Heart right ventricle (tissue), 16 donors: ENCODE measurements around the gene PEX14. TPM values are rescaled to one million over a fixed set of nuclear protein-coding genes. Genes with fewer than 3 reads are reported as not detected.
A peak's percentile ranks its signal among the peaks of the same experiment; 100 is the strongest.

Experiments used
- ATAC-seq, 8 donors: fragments of 200-7000 bp; cut with Tn5 transposase; one replicate each; pipeline ENCODE4 v1.9.1; 2020; ENCODE audit warnings: mild to moderate bottlenecking in 8 of 8, moderate library complexity in 8 of 8, moderate number of reproducible peaks in 1 of 8
- DNase-seq, 2 donors: peaks; one replicate each; pipeline ENCODE4 v3.0.0-alpha.2; 2020
- H3K27ac ChIP-seq, 10 donors: fragments of 200-600 bp; sonication (generic) in 2 of 10; one replicate each; pipeline versions ENCODE4 v1.5.0 to v1.8.0; 2020 to 2022; ENCODE audit warnings: mild to moderate bottlenecking in 3 of 10
- H3K27me3 ChIP-seq, 7 donors: fragments of 200-600 bp; one replicate each; pipeline ENCODE4 v1.8.0; 2021 to 2022; ENCODE audit warnings: mild to moderate bottlenecking in 2 of 7
- H3K36me3 ChIP-seq, 9 donors: fragments of 200-600 bp; sonication (generic) in 1 of 9; one replicate each; pipeline versions ENCODE4 v1.5.0 to v1.8.0; 2020 to 2022; ENCODE audit warnings: mild to moderate bottlenecking in 2 of 9
- H3K4me1 ChIP-seq, 9 donors: fragments of 200-600 bp; sonication (generic) in 1 of 9; one replicate each; pipeline versions ENCODE4 v1.5.0 to v1.8.0; 2020 to 2022; ENCODE audit warnings: mild to moderate bottlenecking in 4 of 9
- H3K4me3 ChIP-seq, 10 donors: fragments of 200-600 bp; sonication (generic) in 2 of 10; one replicate each; pipeline versions ENCODE4 v1.5.0 to v1.8.0; 2020 to 2022; ENCODE audit warnings: mild to moderate bottlenecking in 7 of 10, moderate library complexity in 2 of 10
- H3K9me3 ChIP-seq, 11 donors: fragments of 200-600 bp in 10 of 11; sonication (generic) in 2 of 11; one replicate each; pipeline versions ENCODE4 v1.5.0 to v1.8.0; 2013 to 2022; ENCODE audit warnings: mild to moderate bottlenecking in 2 of 11, control low read depth in 1 of 11, moderate library complexity in 1 of 11
- WGBS, 2 donors: extraction: QIAGEN DNeasy Blood & Tissue Kit; methylation state at CpG; one replicate each; pipeline ENCODE4 v1.1.7; 2013; ENCODE audit warnings: inconsistent platforms in 1 of 2; 5-methylcytosine and 5-hydroxymethylcytosine counted together
- intact Hi-C, 10 donors: fragments of 100-400 bp; cut with DNase I; formaldehyde crosslinking; loops; one replicate each; pipeline versions ENCODE4 v1.11.1 to v1.14.2; 2022
- polyA plus RNA-seq, 2 donors: library from polyadenylated mRNA; stranded (reverse); fragments of 200-250 nt; gene quantifications; one replicate each; pipeline ENCODE4 v1.2.3, GENCODE V29; 2013
- total RNA-seq, 10 donors: library from RNA; stranded (reverse); fragmentation: NEBNext Ultra II Directional in 3 of 10; extraction: Animal tissue kit (Norgen Biotek cat#: 25700) in 3 of 10; gene quantifications; one replicate each; pipeline versions ENCODE4 v1.2.1 to v1.2.4, GENCODE V29; 2021 to 2023
- TF ChIP-seq, protein P1 (sequence below), 9 donors: fragments of 200-600 bp; sonication (generic) in 2 of 9; IDR thresholded peaks; one replicate each; pipeline versions ENCODE4 v1.5.0 to v1.8.0; 2021 to 2022; ENCODE audit warnings: antibody characterized with exemption in 9 of 9, mild to moderate bottlenecking in 5 of 9, moderate library complexity in 1 of 9
- donor health status: Arrhythmogenic right ventricular cardiomyopathy.
- donor health status: ischemic (EF 13 %, LVEDD 7.1; RV severe dilation, severe dysfunction).
- donor health status: healthy with polysubstance abuse.
- donor health status: DM: no; HTN: yes; CAD: no.
- donor health status: DM: no; HTN: no; CAD: no.
- donor health status: ischemic (EF 25% LVEDD 6.9; RV normal size, moderate dysfunction).
- donor health status: ischemic (EF 25% LVEDD 5.7; RV mildly dilated, moderate dysfunction).
- donor health status: healthy.
- donor health status: DM: yes; HTN: yes; CAD: no.
- donor health status: Ischemic cardiomyopathy.
- donor health status: ischemic (EF 35%, LVEDD 5.7; RV mildly dilated, moderate dysfunction).
- donor health status: nonischemic (EF 11% LVEDD 7.7; RV severe dilation, severe dysfunction).
- donor health status: DM: yes; HTN: yes; CAD: no.
- donor health status: PGD.
- donor health status: ischemic (EF 29% LVEDD 5.4; RV normal size, mild dysfunction).
- donor health status: nonischemic (EF 23%, LVEDD 6.1; RV moderate dilation, normal function).

PEX14 gene
- total and polyA plus RNA-seq, 12 donors = 17.1 to 31.9 (median 21.1) TPM

DNA sequence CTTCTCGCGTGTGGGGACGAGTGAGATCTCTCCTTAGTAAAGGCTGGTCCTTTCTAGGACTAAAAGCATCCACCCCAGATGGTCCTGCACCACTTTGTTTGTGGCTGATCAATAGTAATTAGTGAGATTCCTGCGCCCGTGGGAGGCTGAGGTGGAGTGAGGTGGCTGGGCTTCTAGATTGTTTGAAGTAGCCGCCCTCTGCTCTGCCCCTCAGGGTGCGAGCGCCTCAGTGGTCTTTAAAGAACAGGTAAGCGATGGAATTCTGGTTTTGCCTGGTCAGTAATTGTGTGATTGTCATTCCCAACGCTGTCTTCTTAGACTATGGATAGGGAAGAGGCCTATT is 20.7 kb downstream of the PEX14 start:
- Histone ChIP-seq H3K4me1 (peaks cover 0 to 34% (median 22%) of the 10 kb centered on the region in 9 donors), H3K36me3 (peaks cover 0 to 25% (median 0%) of the 10 kb centered on the region in 9 donors), H3K4me3 (peak overlapping the region in 6 of 10 donors; percentile 23 to 47 (median 35)), H3K27me3 (no peaks in the 10 kb centered on the region), H3K9me3 (no peaks in the 10 kb centered on the region), H3K27ac (peak overlapping the region in 7 of 10 donors; percentile 11 to 82 (median 64))
- DNase-seq (no peak), ATAC-seq (no peak)
- WGBS, 2 donors = 70 to 75% methylated on average over 10 of the region's 10 CpGs
- intact Hi-C loops = loop anchor here in 8 of 10 donors (2.0 to 10.0 kb wide), 5 partner anchors 61 to 449 kb away; partner anchors contain the start of gene CENPS (in 4 of the 8)
- TF ChIP-seq, protein P1, sequence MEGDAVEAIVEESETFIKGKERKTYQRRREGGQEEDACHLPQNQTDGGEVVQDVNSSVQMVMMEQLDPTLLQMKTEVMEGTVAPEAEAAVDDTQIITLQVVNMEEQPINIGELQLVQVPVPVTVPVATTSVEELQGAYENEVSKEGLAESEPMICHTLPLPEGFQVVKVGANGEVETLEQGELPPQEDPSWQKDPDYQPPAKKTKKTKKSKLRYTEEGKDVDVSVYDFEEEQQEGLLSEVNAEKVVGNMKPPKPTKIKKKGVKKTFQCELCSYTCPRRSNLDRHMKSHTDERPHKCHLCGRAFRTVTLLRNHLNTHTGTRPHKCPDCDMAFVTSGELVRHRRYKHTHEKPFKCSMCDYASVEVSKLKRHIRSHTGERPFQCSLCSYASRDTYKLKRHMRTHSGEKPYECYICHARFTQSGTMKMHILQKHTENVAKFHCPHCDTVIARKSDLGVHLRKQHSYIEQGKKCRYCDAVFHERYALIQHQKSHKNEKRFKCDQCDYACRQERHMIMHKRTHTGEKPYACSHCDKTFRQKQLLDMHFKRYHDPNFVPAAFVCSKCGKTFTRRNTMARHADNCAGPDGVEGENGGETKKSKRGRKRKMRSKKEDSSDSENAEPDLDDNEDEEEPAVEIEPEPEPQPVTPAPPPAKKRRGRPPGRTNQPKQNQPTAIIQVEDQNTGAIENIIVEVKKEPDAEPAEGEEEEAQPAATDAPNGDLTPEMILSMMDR (IDR thresholded peaks at IDR 0.05) = no peak

DNA sequence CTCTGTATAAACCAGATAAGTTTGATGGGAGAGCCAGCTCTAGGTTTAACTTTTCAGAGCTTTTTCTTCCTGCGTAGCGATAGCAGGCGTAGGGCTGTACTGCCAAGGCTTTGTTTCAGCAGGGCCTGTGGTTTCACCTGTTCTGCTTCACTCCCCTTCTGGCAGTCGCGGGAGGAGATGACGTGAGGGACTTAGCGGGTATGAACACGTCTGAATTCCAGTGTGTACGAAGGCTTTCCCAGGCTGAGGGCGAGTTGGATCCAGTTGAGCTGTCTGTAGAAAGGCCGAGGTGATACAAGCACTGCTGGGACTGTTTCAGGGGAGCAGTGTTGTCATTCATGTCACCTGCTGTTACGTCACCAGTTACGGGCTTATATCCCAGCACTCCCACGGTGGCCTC is 21.2 kb downstream of the PEX14 start:
- Histone ChIP-seq H3K4me3 (no peak overlapping the region), H3K36me3 (peaks cover 0 to 25% (median 0%) of the 10 kb centered on the region in 9 donors), H3K27ac (peak overlapping the region in 5 of 10 donors; percentile 11 to 82 (median 64)), H3K9me3 (no peaks in the 10 kb centered on the region), H3K4me1 (peaks cover 0 to 36% (median 20%) of the 10 kb centered on the region in 9 donors), H3K27me3 (no peaks in the 10 kb centered on the region)
- no peak for DNase-seq
- ATAC-seq = peak in 5 of 8 donors; percentile 6 to 46 (median 20)
- 80 to 87% methylated on average over 14 of the region's 14 CpGs for WGBS, 2 donors
- intact Hi-C loops = loop anchor here in 8 of 10 donors (2.0 to 10.0 kb wide), 5 partner anchors 61 to 449 kb away; partner anchors contain the start of gene CENPS (in 4 of the 8)
- TF ChIP-seq, protein P1 (IDR thresholded peaks at IDR 0.05) = no peak

DNA sequence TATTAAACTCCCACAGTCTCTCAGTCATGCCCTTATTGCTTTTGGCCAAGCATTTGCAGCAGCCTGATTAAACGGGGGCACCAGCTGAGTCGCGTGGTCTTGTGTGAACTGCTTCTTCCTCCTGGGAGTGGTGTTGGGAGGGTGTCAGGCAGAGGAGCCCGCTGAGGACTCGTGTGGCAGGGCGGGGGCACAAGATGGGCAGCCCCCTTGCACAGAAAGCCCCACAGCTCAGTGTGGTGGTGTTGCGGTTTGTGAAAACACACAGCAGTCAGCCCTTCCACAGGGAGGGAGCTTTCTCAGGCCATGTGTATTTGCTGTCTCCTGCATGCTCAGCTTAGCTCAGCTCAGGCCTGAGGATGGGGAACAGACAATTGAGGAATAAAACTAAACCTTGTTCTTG is 22.4 kb downstream of the PEX14 start:
- no peak for ATAC-seq
- H3K4me1 ChIP-seq = peaks cover 0 to 36% (median 20%) of the 10 kb centered on the region in 9 donors

DNA sequence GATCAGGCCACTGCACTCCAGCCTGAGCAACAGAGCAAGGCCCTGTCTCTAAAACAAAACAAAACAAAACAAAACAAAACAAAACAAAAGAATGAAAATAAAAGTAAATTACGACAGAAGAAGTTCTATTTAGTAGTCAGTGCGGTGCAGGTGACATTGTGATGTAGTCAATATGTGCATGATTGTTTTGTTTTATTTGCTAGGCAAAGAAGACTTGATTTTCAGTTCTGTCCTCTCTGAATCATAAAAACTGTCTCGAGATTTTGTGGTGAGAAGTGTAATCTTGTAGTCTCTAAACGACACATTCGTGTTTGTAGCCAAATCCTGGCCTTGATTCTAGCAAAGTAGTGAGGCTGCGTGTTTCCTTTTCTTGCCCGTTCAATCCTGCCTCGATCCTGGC is 23.5 kb downstream of the PEX14 start:
- TF ChIP-seq, protein P1 (IDR thresholded peaks at IDR 0.05) = no peak
- H3K36me3 ChIP-seq = peaks cover 0 to 22% (median 0%) of the 10 kb centered on the region in 9 donors
- DNase-seq (no peak), ATAC-seq (no peak)
- H3K27me3 ChIP-seq = no peaks in the 10 kb centered on the region
- no peak overlapping the region for H3K4me3 ChIP-seq
- H3K4me1 ChIP-seq = peaks cover 0 to 36% (median 20%) of the 10 kb centered on the region in 9 donors
- 89 to 93% methylated on average over 8 of the region's 8 CpGs for WGBS, 2 donors
- intact Hi-C loops = loop anchor here in 5 of 10 donors (5.0 to 10.0 kb wide), 3 partner anchors 63 to 447 kb away; partner anchors contain the start of gene CENPS (in 2 of the 5)
- no peaks in the 10 kb centered on the region for H3K9me3 ChIP-seq
- H3K27ac ChIP-seq = no peak overlapping the region

More for the DNA sequence above, 22.4 kb downstream of the PEX14 start:
- H3K36me3 ChIP-seq = peaks cover 0 to 22% (median 0%) of the 10 kb centered on the region in 9 donors
- no peak overlapping the region for H3K4me3 ChIP-seq
- TF ChIP-seq, protein P1 (IDR thresholded peaks at IDR 0.05) = no peak
- no peak for DNase-seq
- intact Hi-C loops = loop anchor here in 5 of 10 donors (5.0 to 10.0 kb wide), 3 partner anchors 62 to 448 kb away; partner anchors contain the start of gene CENPS (in 2 of the 5)
- no peaks in the 10 kb centered on the region for H3K27me3 ChIP-seq
- H3K27ac ChIP-seq = no peak overlapping the region
- H3K9me3 ChIP-seq = no peaks in the 10 kb centered on the region
- 91 to 92% methylated on average over 7 of the region's 7 CpGs for WGBS, 2 donors
